NT2/D1 (cell line): Measurements from ENCODE around the gene GPR176.

Source experiments
- SUZ12 ChIP-seq: IDR thresholded peaks from 2 replicates; pipeline ENCODE4 v1.6.1; 2011; ENCODE audit not compliant: insufficient read length, insufficient read depth; ENCODE audit errors: extremely low read depth
- YY1 ChIP-seq: IDR thresholded peaks from 2 replicates; pipeline ENCODE4 v1.6.1; 2011; ENCODE audit not compliant: insufficient read length, insufficient read depth
- ZNF274 ChIP-seq: IDR thresholded peaks from 2 replicates; pipeline ENCODE4 v1.6.1; 2011; ENCODE audit warnings: mild to moderate bottlenecking, low read depth, low read length

DNA sequence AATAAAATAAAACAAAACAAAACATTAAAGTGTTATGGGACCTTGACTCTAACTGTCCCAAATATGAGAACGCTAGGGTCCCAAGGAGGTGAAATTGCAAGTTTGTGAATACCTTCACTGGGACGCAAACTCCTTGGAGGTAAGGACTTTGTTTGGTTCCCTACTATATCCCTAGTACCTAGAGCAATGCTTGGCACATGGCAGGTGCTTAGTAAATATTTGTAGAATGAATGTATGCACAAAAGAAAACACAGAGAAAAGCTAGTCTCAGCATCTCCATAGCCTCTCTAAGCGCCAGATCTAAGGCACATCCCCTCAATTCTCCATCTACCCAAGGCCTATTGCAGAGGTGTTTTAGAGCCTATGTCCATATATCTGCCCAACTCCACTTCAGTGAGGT, 30.5 kb downstream of the GPR176 start:
- no peak for TF ChIP-seq SUZ12
- TF ChIP-seq ZNF274: no peak
- TF ChIP-seq YY1: no peak
